Dedifferentiated amniotic fluid mesenchymal stem cell (primary cell): ENCODE results near the gene IL16.

Experiments
- DNase-seq: peaks from one replicate; pipeline ENCODE4 v3.0.0-alpha.2; 2016; ENCODE audit errors: extremely low spot score

The IL16 gene

GRCh38 chr15:81275711-81276392 lies 79.2 kb downstream of the IL16 start:
- no peak for DNase-seq

- DNase-seq: no peak
Measured at GRCh38 chr15:81276967-81277366, 80.3 kb downstream of the IL16 start.

- DNase-seq: no peak
Measured at GRCh38 chr15:81277851-81278250, 81.2 kb downstream of the IL16 start.

GRCh38 chr15:81278306-81279029 lies 81.8 kb downstream of the IL16 start:
- DNase-seq: no peak

- DNase-seq: no peak
Measured at GRCh38 chr15:81279621-81280485, 83.2 kb downstream of the IL16 start.

- DNase-seq: no peak
Measured at GRCh38 chr15:81280696-81281455, 84.2 kb downstream of the IL16 start.

- no peak for DNase-seq
Measured at GRCh38 chr15:81281456-81281735, 84.7 kb downstream of the IL16 start.

GRCh38 chr15:81281766-81282605 lies 85.3 kb downstream of the IL16 start:
- DNase-seq: no peak

- DNase-seq: no peak
Measured at GRCh38 chr15:81282606-81282895, 85.9 kb downstream of the IL16 start.

GRCh38 chr15:81282911-81283310 lies 86.2 kb downstream of the IL16 start:
- no peak for DNase-seq

- DNase-seq: no peak
Measured at GRCh38 chr15:81284256-81285031, 87.8 kb downstream of the IL16 start.

GRCh38 chr15:81285461-81285860 lies 88.8 kb downstream of the IL16 start:
- no peak for DNase-seq

GRCh38 chr15:81286621-81287121 lies 90.0 kb downstream of the IL16 start:
- no peak for DNase-seq

- DNase-seq: no peak
Measured at GRCh38 chr15:81288040-81288439, 91.4 kb downstream of the IL16 start.

GRCh38 chr15:81288616-81289015 lies 91.9 kb downstream of the IL16 start:
- DNase-seq: no peak

- no peak for DNase-seq
Measured at GRCh38 chr15:81289910-81290309, 93.2 kb downstream of the IL16 start.

- no peak for DNase-seq
Measured at GRCh38 chr15:81291916-81292522, 95.3 kb downstream of the IL16 start.

GRCh38 chr15:81292523-81293001 lies 95.9 kb downstream of the IL16 start:
- DNase-seq: no peak

GRCh38 chr15:81293728-81294515 lies 97.2 kb downstream of the IL16 start:
- DNase-seq: no peak
